ENCODE data around the gene EXD2. TPM values are rescaled to one million over a fixed set of nuclear protein-coding genes. Genes with fewer than 3 reads are reported as not detected.

The EXD2 gene
- total RNA-seq, 1 experiment from 2014 or later, result 26.2 TPM

DNA sequence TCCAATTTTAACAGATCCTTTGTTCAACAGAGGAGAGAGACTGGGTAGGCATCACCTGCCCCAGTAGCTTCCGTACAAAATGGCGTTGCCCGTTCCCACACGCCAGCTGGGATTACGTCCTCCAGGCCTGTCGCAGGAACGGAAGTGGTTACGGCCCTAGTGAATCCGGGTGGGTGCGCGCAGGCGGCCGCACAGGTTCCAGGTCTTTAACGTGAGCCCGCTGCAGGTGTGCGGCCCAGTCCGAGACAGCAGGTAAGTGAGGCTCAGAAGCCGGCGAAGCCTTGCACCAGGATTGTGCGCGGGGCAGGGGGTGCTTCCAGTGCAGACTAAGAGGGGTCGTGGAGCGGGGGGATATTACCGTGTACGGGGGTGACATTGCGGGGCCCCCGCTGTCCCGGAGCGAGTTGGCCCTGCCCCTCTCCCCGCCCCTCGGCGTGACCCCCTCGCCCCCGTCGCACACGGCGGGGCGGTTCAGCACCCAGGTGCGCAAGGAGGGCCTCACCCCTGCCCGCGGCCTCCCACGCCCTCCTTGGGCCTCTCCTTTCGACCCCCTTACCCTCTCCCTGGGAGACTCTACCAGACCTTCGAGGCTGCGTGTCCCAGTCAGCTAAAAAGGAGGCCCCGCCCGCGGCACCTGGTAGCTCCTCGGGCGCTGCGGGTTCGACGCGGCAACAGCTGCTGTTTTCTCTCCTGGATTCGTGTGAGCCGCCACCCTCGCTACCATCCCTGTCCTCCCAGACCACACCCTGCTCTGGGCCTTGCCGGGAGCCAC, at the start of gene EXD2 (continued):
- 0 out of 2 replicates have a peak, but pooled peaks have one; percentile 23 for TF ChIP-seq MYBL2 (CRISPR knock-in tag; IDR thresholded peaks at IDR 0.05)
- TF ChIP-seq, protein P1, sequence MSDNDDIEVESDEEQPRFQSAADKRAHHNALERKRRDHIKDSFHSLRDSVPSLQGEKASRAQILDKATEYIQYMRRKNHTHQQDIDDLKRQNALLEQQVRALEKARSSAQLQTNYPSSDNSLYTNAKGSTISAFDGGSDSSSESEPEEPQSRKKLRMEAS (CRISPR knock-in tag; IDR thresholded peaks at IDR 0.05), result peak; percentile 75; the same call in 1 of the 2 replicates
- TF ChIP-seq ZNF121 (CRISPR knock-in tag; IDR thresholded peaks at IDR 0.05), result peak; percentile 11
- TF ChIP-seq SMAD3 (CRISPR knock-in tag; IDR thresholded peaks at IDR 0.05; ENCODE audit: borderline replicate concordance), result peak; percentile 80; the same call in 1 of the 2 replicates
- TF ChIP-seq NFE2L1 (CRISPR knock-in tag; IDR thresholded peaks at IDR 0.05), result peak; percentile 12
- no peak for TF ChIP-seq NR1H2 (CRISPR knock-in tag; IDR thresholded peaks at IDR 0.05)
- TF ChIP-seq, protein P2, sequence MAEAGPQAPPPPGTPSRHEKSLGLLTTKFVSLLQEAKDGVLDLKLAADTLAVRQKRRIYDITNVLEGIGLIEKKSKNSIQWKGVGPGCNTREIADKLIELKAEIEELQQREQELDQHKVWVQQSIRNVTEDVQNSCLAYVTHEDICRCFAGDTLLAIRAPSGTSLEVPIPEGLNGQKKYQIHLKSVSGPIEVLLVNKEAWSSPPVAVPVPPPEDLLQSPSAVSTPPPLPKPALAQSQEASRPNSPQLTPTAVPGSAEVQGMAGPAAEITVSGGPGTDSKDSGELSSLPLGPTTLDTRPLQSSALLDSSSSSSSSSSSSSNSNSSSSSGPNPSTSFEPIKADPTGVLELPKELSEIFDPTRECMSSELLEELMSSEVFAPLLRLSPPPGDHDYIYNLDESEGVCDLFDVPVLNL (CRISPR knock-in tag; IDR thresholded peaks at IDR 0.05; ENCODE audit: borderline replicate concordance, low read depth), result peak; percentile 28; the same call in 1 of the 2 replicates
- TF ChIP-seq ATF1 (CRISPR knock-in tag; IDR thresholded peaks at IDR 0.05), result no peak
- peak; percentile 84 for TF ChIP-seq FOXK1 (CRISPR knock-in tag; IDR thresholded peaks at IDR 0.05)
- peak; percentile 78; the same call in 1 of the 2 replicates for TF ChIP-seq FOXP1 (CRISPR knock-in tag; IDR thresholded peaks at IDR 0.05; ENCODE audit: borderline replicate concordance)
- TF ChIP-seq, protein P3, sequence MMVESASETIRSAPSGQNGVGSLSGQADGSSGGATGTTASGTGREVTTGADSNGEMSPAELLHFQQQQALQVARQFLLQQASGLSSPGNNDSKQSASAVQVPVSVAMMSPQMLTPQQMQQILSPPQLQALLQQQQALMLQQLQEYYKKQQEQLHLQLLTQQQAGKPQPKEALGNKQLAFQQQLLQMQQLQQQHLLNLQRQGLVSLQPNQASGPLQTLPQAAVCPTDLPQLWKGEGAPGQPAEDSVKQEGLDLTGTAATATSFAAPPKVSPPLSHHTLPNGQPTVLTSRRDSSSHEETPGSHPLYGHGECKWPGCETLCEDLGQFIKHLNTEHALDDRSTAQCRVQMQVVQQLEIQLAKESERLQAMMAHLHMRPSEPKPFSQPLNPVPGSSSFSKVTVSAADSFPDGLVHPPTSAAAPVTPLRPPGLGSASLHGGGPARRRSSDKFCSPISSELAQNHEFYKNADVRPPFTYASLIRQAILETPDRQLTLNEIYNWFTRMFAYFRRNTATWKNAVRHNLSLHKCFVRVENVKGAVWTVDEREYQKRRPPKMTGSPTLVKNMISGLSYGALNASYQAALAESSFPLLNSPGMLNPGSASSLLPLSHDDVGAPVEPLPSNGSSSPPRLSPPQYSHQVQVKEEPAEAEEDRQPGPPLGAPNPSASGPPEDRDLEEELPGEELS (CRISPR knock-in tag; IDR thresholded peaks at IDR 0.05), result peak; percentile 68
- TF ChIP-seq, protein P4, sequence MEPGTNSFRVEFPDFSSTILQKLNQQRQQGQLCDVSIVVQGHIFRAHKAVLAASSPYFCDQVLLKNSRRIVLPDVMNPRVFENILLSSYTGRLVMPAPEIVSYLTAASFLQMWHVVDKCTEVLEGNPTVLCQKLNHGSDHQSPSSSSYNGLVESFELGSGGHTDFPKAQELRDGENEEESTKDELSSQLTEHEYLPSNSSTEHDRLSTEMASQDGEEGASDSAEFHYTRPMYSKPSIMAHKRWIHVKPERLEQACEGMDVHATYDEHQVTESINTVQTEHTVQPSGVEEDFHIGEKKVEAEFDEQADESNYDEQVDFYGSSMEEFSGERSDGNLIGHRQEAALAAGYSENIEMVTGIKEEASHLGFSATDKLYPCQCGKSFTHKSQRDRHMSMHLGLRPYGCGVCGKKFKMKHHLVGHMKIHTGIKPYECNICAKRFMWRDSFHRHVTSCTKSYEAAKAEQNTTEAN (CRISPR knock-in tag; IDR thresholded peaks at IDR 0.05), result peak; percentile 88
- TF ChIP-seq, protein P5, sequence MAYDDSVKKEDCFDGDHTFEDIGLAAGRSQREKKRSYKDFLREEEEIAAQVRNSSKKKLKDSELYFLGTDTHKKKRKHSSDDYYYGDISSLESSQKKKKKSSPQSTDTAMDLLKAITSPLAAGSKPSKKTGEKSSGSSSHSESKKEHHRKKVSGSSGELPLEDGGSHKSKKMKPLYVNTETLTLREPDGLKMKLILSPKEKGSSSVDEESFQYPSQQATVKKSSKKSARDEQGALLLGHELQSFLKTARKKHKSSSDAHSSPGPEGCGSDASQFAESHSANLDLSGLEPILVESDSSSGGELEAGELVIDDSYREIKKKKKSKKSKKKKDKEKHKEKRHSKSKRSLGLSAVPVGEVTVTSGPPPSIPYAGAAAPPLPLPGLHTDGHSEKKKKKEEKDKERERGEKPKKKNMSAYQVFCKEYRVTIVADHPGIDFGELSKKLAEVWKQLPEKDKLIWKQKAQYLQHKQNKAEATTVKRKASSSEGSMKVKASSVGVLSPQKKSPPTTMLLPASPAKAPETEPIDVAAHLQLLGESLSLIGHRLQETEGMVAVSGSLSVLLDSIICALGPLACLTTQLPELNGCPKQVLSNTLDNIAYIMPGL (CRISPR knock-in tag; IDR thresholded peaks at IDR 0.05), result peak; percentile 42; the same call in 1 of the 2 replicates
- TF ChIP-seq ZNF423 (CRISPR knock-in tag; IDR thresholded peaks at IDR 0.05), result 0 out of 2 replicates have a peak, but pooled peaks have one; percentile 6
- TF ChIP-seq ETV6 (CRISPR knock-in tag; IDR thresholded peaks at IDR 0.05), result peak; percentile 75; the same call in 1 of the 2 replicates
- TF ChIP-seq, protein P6, sequence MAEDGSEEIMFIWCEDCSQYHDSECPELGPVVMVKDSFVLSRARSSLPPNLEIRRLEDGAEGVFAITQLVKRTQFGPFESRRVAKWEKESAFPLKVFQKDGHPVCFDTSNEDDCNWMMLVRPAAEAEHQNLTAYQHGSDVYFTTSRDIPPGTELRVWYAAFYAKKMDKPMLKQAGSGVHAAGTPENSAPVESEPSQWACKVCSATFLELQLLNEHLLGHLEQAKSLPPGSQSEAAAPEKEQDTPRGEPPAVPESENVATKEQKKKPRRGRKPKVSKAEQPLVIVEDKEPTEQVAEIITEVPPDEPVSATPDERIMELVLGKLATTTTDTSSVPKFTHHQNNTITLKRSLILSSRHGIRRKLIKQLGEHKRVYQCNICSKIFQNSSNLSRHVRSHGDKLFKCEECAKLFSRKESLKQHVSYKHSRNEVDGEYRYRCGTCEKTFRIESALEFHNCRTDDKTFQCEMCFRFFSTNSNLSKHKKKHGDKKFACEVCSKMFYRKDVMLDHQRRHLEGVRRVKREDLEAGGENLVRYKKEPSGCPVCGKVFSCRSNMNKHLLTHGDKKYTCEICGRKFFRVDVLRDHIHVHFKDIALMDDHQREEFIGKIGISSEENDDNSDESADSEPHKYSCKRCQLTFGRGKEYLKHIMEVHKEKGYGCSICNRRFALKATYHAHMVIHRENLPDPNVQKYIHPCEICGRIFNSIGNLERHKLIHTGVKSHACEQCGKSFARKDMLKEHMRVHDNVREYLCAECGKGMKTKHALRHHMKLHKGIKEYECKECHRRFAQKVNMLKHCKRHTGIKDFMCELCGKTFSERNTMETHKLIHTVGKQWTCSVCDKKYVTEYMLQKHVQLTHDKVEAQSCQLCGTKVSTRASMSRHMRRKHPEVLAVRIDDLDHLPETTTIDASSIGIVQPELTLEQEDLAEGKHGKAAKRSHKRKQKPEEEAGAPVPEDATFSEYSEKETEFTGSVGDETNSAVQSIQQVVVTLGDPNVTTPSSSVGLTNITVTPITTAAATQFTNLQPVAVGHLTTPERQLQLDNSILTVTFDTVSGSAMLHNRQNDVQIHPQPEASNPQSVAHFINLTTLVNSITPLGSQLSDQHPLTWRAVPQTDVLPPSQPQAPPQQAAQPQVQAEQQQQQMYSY (CRISPR knock-in tag; IDR thresholded peaks at IDR 0.05), result no peak
- no peak for TF ChIP-seq JAZF1 (CRISPR knock-in tag; IDR thresholded peaks at IDR 0.05)
